Lower leg skin (tissue), 4 donors: ENCODE measurements around the gene MEIOSIN. TPM values are rescaled to one million over a fixed set of nuclear protein-coding genes. Genes with fewer than 3 reads are reported as not detected.

Source experiments
- DNase-seq, 2 donors: peaks; one replicate each; pipeline ENCODE4 v3.0.0-alpha.2; 2019; ENCODE audit warnings: low spot score in 2 of 2
- H3K4me3 ChIP-seq: fragments of 200-600 bp; sonication (generic); 2 replicates; pipeline ENCODE4 v1.5.1; 2017; ENCODE audit warnings: mild to moderate bottlenecking, low read depth; ENCODE audit not compliant: poor library complexity, severe bottlenecking
- POLR2A ChIP-seq, 2 donors: fragments of 450-650 bp; IDR thresholded peaks; one replicate each; pipeline ENCODE4 v1.6.1; 2016 to 2017; ENCODE audit warnings: antibody characterized with exemption in 2 of 2, mild to moderate bottlenecking in 1 of 2, moderate library complexity in 1 of 2
- WGBS, 2 donors: methylation state at CpG; one replicate each; pipeline ENCODE4 v1.1.5; 2018; 5-methylcytosine and 5-hydroxymethylcytosine counted together
- intact Hi-C: fragments of 100-400 bp; cut with DNase I; formaldehyde crosslinking; loops from one replicate; pipeline ENCODE4 v1.15.0; 2023; ENCODE audit warnings: low total_unique reads
- total RNA-seq, 4 donors: library from RNA; depleted of rRNA; stranded (reverse); fragments of >200 nt; gene quantifications; one replicate each; pipeline ENCODE4 v1.1.0, GENCODE V29; 2016
- TF ChIP-seq, protein P1 (sequence below), 3 donors: fragments of 450-650 bp; IDR thresholded peaks; one replicate each; pipeline ENCODE4 v1.5.1; 2016; ENCODE audit warnings: antibody characterized with exemption in 3 of 3, mild to moderate bottlenecking in 3 of 3, moderate library complexity in 2 of 3

Gene MEIOSIN
- total RNA-seq, 4 donors from 2014 or later = not detected

DNA sequence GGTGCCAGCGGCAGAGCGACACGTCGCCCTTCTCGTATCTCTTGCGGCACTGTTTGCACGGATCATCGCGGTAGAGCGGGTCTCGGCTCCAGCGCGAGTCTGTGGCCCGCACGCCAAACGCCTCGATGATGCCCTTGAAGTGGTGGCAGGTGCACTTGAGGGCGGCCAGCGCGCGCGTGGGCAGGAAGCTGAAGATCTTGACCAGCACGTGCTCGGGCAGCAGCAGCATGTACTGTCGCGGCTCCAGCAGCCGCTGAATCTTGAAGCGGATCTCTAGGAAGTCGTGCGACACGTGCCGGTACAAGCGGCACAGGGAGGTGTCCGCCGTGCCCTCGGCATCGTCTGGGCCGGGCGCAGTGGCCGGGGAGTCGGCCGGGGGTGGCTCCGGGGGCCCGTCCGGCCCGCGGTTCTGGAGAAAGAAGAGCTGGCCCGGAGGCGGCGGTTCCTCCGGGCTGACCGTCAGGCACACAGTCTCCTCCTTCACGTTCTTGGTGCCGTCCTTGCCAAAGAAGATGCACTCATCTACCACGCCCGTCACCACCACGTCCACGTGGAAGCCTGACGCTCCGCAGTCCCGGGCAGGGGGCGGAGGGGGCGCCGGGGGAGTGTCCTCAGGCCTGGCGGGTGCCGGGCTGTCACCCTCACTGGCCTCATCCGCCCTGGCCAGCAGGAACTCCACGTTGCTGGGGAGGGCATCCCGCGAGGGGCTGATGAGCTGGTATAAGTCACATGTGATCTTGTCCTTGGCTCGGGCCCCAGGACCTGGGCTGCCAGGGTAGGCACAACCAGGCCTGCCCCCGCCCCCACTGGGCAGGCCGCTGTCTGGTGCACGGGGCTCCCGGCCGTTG lies 21.2 kb upstream of the MEIOSIN start:
- intact Hi-C loops = no loop called here
- TF ChIP-seq, protein P1, sequence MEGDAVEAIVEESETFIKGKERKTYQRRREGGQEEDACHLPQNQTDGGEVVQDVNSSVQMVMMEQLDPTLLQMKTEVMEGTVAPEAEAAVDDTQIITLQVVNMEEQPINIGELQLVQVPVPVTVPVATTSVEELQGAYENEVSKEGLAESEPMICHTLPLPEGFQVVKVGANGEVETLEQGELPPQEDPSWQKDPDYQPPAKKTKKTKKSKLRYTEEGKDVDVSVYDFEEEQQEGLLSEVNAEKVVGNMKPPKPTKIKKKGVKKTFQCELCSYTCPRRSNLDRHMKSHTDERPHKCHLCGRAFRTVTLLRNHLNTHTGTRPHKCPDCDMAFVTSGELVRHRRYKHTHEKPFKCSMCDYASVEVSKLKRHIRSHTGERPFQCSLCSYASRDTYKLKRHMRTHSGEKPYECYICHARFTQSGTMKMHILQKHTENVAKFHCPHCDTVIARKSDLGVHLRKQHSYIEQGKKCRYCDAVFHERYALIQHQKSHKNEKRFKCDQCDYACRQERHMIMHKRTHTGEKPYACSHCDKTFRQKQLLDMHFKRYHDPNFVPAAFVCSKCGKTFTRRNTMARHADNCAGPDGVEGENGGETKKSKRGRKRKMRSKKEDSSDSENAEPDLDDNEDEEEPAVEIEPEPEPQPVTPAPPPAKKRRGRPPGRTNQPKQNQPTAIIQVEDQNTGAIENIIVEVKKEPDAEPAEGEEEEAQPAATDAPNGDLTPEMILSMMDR (IDR thresholded peaks at IDR 0.05) = no peak
- no peak for TF ChIP-seq POLR2A (IDR thresholded peaks at IDR 0.05)
- no peak overlapping the region for H3K4me3 ChIP-seq
- no peak for DNase-seq
- 89 to 91% methylated on average over 57 to 71 of the region's 76 CpGs for WGBS, 2 donors

DNA sequence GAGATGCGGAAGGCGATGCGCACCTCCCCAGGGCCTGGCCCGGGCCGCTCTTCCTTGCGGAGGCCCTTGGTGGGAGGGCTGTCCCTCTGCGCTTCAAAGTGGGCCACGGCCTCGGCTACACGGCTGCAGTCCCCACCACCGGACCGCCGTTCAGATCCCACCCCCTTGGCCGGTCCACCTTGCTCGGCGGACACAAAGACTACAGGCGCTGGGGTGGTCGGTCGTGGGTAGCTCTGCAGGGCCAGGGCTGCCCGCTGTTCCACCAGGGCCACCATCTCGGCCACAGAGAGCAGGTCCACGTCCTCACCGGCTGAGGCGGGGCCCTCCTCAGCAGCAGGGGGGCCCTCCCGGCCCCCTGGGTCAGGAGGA lies 20.6 kb upstream of the MEIOSIN start:
- intact Hi-C loops = no loop called here
- WGBS, 2 donors = 99 to 100% methylated on average over 1 to 11 of the region's 25 CpGs
- no peak for DNase-seq
- TF ChIP-seq, protein P1 (IDR thresholded peaks at IDR 0.05) = no peak
- TF ChIP-seq POLR2A (IDR thresholded peaks at IDR 0.05) = no peak
- H3K4me3 ChIP-seq = no peak overlapping the region

DNA sequence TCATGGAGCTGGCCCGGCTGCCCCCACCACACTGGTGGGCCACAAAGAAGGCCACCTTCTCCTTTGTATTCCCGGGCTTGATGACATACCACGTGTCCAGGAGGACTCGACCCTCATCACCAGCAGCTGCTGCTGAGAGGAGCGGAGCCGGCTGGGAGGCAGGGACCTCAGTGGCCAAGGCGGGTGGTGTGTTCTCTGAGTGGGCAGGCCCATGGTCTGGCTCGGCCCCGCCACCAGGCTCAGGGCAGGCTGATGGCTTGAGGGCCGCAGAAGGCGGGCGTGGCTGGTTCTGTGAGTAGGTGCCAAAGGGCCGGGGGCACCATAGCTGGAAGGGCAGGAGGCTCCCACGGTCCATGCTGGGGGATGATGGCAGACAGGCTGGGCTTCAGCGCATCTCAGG lies 20.1 kb upstream of the MEIOSIN start:
- TF ChIP-seq, protein P1 (IDR thresholded peaks at IDR 0.05) = no peak
- TF ChIP-seq POLR2A (IDR thresholded peaks at IDR 0.05) = no peak
- WGBS, 2 donors = 91% methylated on average over 13 to 15 of the region's 15 CpGs
- no peak for DNase-seq
- intact Hi-C loops = no loop called here
- H3K4me3 ChIP-seq = no peak overlapping the region

DNA sequence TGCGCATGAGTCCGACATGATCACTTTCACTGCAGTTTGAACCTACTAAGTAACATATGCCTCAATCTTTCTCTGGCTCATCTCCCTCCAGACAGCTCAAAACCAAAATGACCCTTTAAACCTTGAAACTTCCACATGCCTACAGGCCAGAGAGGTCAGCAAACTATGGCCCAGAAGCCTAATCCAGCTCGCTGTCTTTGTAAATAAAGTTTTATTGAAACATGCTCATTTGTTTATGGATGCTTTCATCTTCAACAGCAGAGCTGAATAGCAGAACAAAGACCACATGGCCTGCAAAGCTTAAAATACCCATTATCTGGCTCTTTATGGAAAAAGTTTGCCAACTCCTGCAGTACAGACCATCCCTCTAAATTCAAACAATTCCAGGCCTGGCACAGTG lies 18.1 kb upstream of the MEIOSIN start:
- no peak overlapping the region for H3K4me3 ChIP-seq
- no peak for DNase-seq
- no peak for TF ChIP-seq POLR2A (IDR thresholded peaks at IDR 0.05)
- TF ChIP-seq, protein P1 (IDR thresholded peaks at IDR 0.05) = no peak
- WGBS, 2 donors = 92 to 94% methylated on average over 3 of the region's 3 CpGs
- intact Hi-C loops = no loop called here

DNA sequence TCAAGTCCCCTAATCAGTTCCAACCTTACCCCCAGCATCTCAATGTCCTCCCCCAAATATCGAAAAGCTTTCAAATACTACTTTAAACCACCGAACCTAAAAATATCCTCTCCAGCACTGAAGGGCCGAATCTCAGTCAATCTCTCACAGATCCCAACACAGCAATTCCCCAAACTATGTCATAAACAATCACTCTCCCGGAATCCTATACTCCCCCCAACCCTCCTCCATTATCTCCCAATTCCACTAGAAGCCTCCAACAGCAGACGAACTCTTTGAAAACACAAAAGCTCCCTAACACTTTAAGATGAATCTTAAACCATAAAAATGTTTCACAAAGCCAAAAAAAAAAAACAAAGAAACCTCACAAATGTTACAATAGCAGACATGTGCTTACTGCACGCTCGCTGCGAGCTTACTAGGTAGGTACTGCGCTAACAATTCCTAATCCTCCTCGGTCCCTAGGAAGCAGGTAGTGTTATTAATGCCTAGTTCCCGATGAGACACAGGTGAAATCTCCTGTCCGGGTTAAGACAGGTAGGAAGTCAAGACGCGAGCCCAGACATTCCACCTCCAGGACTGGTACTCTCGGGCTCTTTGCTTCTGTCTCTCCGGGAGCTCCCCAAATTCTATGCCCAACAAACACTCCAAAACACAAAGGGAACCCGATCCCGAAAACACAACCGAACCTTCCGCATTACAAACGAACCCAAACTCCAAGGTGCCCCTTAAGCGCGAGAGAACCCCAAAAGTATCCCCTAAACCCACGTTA lies 16.7 kb upstream of the MEIOSIN start:
- H3K4me3 ChIP-seq = peak overlapping the region; percentile 6
- TF ChIP-seq POLR2A (IDR thresholded peaks at IDR 0.05) = no peak
- WGBS, 2 donors = 1 to 3% methylated on average over 24 of the region's 24 CpGs
- intact Hi-C loops = no loop called here
- DNase-seq = peak in 1 of 2 donors; percentile 42
